H9 (cell line): ENCODE data around the gene BMPER. TPM values are rescaled to one million over a fixed set of nuclear protein-coding genes. Genes with fewer than 3 reads are reported as not detected.

Experiments used
- DNase-seq: peaks from one replicate; pipeline ENCODE4 v3.0.0-alpha.2; 2017
- H2AFZ ChIP-seq: one replicate; pipeline ENCODE4 v1.6.1; 2013; ENCODE audit warnings: mild to moderate bottlenecking, low read length, control low read depth, moderate library complexity
- H2AK5ac ChIP-seq: 2 replicates; pipeline ENCODE4 v1.6.1; 2013; ENCODE audit warnings: low read length, control low read depth, mixed read lengths; ENCODE audit not compliant: insufficient read length
- H2BK120ac ChIP-seq: one replicate; pipeline ENCODE4 v1.6.1; 2013; ENCODE audit warnings: low read depth, mild to moderate bottlenecking, low read length, control low read depth, inconsistent platforms; ENCODE audit not compliant: poor library complexity, severe bottlenecking
- H2BK12ac ChIP-seq: 2 replicates; pipeline ENCODE4 v1.6.1; 2013; ENCODE audit warnings: low read length, control low read depth, mixed read lengths, low read depth; ENCODE audit not compliant: insufficient read length
- H2BK15ac ChIP-seq: 2 replicates; pipeline ENCODE4 v1.6.1; 2013; ENCODE audit warnings: low read depth, low read length, control low read depth
- H2BK20ac ChIP-seq: one replicate; pipeline ENCODE4 v1.6.1; 2013; ENCODE audit warnings: low read depth, mild to moderate bottlenecking, low read length, control low read depth, inconsistent platforms; ENCODE audit not compliant: poor library complexity, severe bottlenecking
- H2BK5ac ChIP-seq: 2 replicates; pipeline ENCODE4 v1.6.1; 2013; ENCODE audit warnings: low read length, control low read depth, mixed read lengths; ENCODE audit not compliant: insufficient read length
- H3K14ac ChIP-seq: 2 replicates; pipeline ENCODE4 v1.6.1; 2013; ENCODE audit warnings: low read length, control low read depth; ENCODE audit not compliant: insufficient read depth
- H3K18ac ChIP-seq: 2 replicates; pipeline ENCODE4 v1.6.1; 2013; ENCODE audit warnings: low read depth, mild to moderate bottlenecking, mixed read lengths, low read length, control low read depth; ENCODE audit not compliant: insufficient read length
- H3K23ac ChIP-seq: 2 replicates; pipeline ENCODE4 v1.6.1; 2013; ENCODE audit warnings: low read length, control low read depth, mixed read lengths, low read depth; ENCODE audit not compliant: insufficient read length
- H3K23me2 ChIP-seq: 2 replicates; pipeline ENCODE4 v1.6.1; 2013; ENCODE audit warnings: low read depth, mild to moderate bottlenecking, mixed read lengths, low read length, control low read depth; ENCODE audit not compliant: insufficient read length, poor library complexity, severe bottlenecking
- H3K27ac ChIP-seq: 2 replicates; pipeline ENCODE4 v1.5.1; 2013; ENCODE audit warnings: low read length, control low read depth, mixed read lengths, low read depth; ENCODE audit not compliant: insufficient read length
- H3K27me3 ChIP-seq: 2 replicates; pipeline ENCODE4 v1.6.1; 2013; ENCODE audit warnings: low read length, control low read depth, inconsistent platforms; ENCODE audit not compliant: insufficient read depth
- H3K4ac ChIP-seq: 2 replicates; pipeline ENCODE4 v1.6.1; 2013; ENCODE audit warnings: low read depth, mild to moderate bottlenecking, control low read depth, inconsistent platforms, low read length, moderate library complexity
- H3K4me1 ChIP-seq: 2 replicates; pipeline ENCODE4 v1.6.1; 2013; ENCODE audit warnings: low read length, control low read depth, inconsistent platforms; ENCODE audit not compliant: insufficient read depth
- H3K4me2 ChIP-seq: 2 replicates; pipeline ENCODE4 v1.6.1; 2013; ENCODE audit warnings: low read length, control low read depth, mixed read lengths; ENCODE audit not compliant: insufficient read length, insufficient read depth
- H3K56ac ChIP-seq: 2 replicates; pipeline ENCODE4 v1.6.1; 2013; ENCODE audit warnings: low read depth, mild to moderate bottlenecking, mixed read lengths, low read length, control low read depth; ENCODE audit not compliant: insufficient read length
- H3K79me1 ChIP-seq: 2 replicates; pipeline ENCODE4 v1.6.1; 2013; ENCODE audit warnings: low read depth, mild to moderate bottlenecking, moderate library complexity, low read length, control low read depth, inconsistent platforms; ENCODE audit not compliant: insufficient read depth, poor library complexity, severe bottlenecking
- H3K79me2 ChIP-seq: 2 replicates; pipeline ENCODE4 v1.6.1; 2013; ENCODE audit warnings: low read length, control low read depth, inconsistent platforms; ENCODE audit not compliant: insufficient read depth
- H3K9ac ChIP-seq: 2 replicates; pipeline ENCODE4 v1.6.1; 2013; ENCODE audit warnings: low read length, control low read depth, mixed read lengths; ENCODE audit not compliant: insufficient read length; ENCODE audit errors: extremely low read depth
- H3K9me3 ChIP-seq: one replicate; pipeline ENCODE4 v1.6.1; 2013; ENCODE audit warnings: low read depth, low read length, inconsistent platforms; ENCODE audit not compliant: control insufficient read depth
- H3T11ph ChIP-seq: one replicate; pipeline ENCODE4 v1.6.1; 2013; ENCODE audit warnings: mild to moderate bottlenecking, low read length, control low read depth, inconsistent platforms
- H4K20me1 ChIP-seq: one replicate; pipeline ENCODE4 v1.6.1; 2013; ENCODE audit not compliant: control insufficient read depth, insufficient read length, insufficient read depth
- H4K5ac ChIP-seq: 2 replicates; pipeline ENCODE4 v1.6.1; 2013; ENCODE audit warnings: low read depth, mild to moderate bottlenecking, mixed read lengths, low read length, control low read depth; ENCODE audit not compliant: insufficient read length
- H4K8ac ChIP-seq: replicated peaks from 2 replicates; pipeline ENCODE4 v1.6.1; 2013; ENCODE audit warnings: low read length, control low read depth, mixed read lengths, low read depth; ENCODE audit not compliant: insufficient read length
- H4K91ac ChIP-seq: 2 replicates; pipeline ENCODE4 v1.6.1; 2013; ENCODE audit warnings: low read depth, mild to moderate bottlenecking, moderate library complexity, mixed read lengths, low read length, control low read depth; ENCODE audit not compliant: insufficient read length
- H3K27ac Mint-ChIP-seq, 3 experiments: 2 replicates in 2 of 3; 3 replicates in 1 of 3; pipeline ENCODE4 v1.8.0; 2020 to 2021; ENCODE audit warnings: mixed read lengths in 3 of 3, mild to moderate bottlenecking in 1 of 3, moderate library complexity in 1 of 3
- H3K27me3 Mint-ChIP-seq: 2 replicates; pipeline ENCODE4 v1.8.0; 2021; ENCODE audit warnings: low read depth, mild to moderate bottlenecking, moderate library complexity, mixed read lengths
- H3K36me3 Mint-ChIP-seq, 3 experiments: 2 replicates in 2 of 3; 3 replicates in 1 of 3; pipeline ENCODE4 v1.8.0; 2020 to 2021; ENCODE audit warnings: low read depth in 3 of 3, mixed read lengths in 3 of 3; ENCODE audit not compliant: insufficient read depth in 1 of 3
- H3K4me1 Mint-ChIP-seq, 2 experiments: 2 replicates each; pipeline ENCODE4 v1.8.0; 2020; ENCODE audit warnings: mixed read lengths in 2 of 2
- H3K4me3 Mint-ChIP-seq, 2 experiments: 2 replicates in 1 of 2; 3 replicates in 1 of 2; pipeline ENCODE4 v1.8.0; 2020 to 2021; ENCODE audit warnings: mild to moderate bottlenecking in 2 of 2, mixed read lengths in 2 of 2, moderate library complexity in 1 of 2
- H3K9me3 Mint-ChIP-seq, 2 experiments: 2 replicates in 1 of 2; 3 replicates in 1 of 2; pipeline ENCODE4 v1.8.0; 2020; ENCODE audit warnings: mild to moderate bottlenecking in 2 of 2, mixed read lengths in 2 of 2, moderate library complexity in 1 of 2
- WGBS: extraction: QIAGEN DNeasy Blood & Tissue Kit; methylation state at CpG from one replicate; pipeline ENCODE4 v1.1.7; 2013; ENCODE audit warnings: missing lambda C conversion rate, low lambda C conversion rate, mixed read lengths; ENCODE audit not compliant: insufficient read length; ENCODE audit errors: extremely low coverage; 5-methylcytosine and 5-hydroxymethylcytosine counted together
- total RNA-seq: library from RNA; stranded (reverse); gene quantifications from 2 replicates; pipeline ENCODE4 v1.2.1, GENCODE V29; 2021
- TF ChIP-seq, protein P1 (sequence below): fragments of 200-600 bp; sonication (generic); conservative IDR thresholded peaks from 3 replicates; pipeline ENCODE4 v1.8.0; 2021; ENCODE audit warnings: antibody characterized with exemption, mild to moderate bottlenecking

Gene BMPER
- total RNA-seq, 1 experiment from 2014 or later = 0.20 TPM

- Histone ChIP-seq H3K23me2 (no peaks in the 10 kb centered on the region), H3K27me3 (no peaks in the 10 kb centered on the region), H3K27ac (no peak overlapping the region), H4K8ac (no peak overlapping the region), H3K9me3 (peaks cover 5% of the 10 kb centered on the region), H3T11ph (no peak overlapping the region), H4K5ac (no peak overlapping the region), H3K9ac (no peak overlapping the region), H3K14ac (no peak overlapping the region), H2BK20ac (no peak overlapping the region), H4K91ac (no peak overlapping the region), H3K79me2 (no peaks in the 10 kb centered on the region), H2BK120ac (no peak overlapping the region), H4K20me1 (peaks cover 3% of the 10 kb centered on the region), H3K79me1 (no peaks in the 10 kb centered on the region), H3K18ac (no peak overlapping the region), H2AK5ac (no peak overlapping the region), H3K56ac (no peak overlapping the region), H3K4ac (no peak overlapping the region), H3K23ac (no peak overlapping the region), H2AFZ (no peak overlapping the region), H3K4me1 (no peaks in the 10 kb centered on the region), H2BK5ac (no peak overlapping the region), H3K4me2 (no peak overlapping the region), H2BK12ac (no peak overlapping the region), H2BK15ac (no peak overlapping the region)
- H3K9me3 Mint-ChIP-seq = peaks cover 6 to 14% of the 10 kb centered on the region in 2 experiments; a peak in 3 of 5 replicates
- peak; percentile 37 for DNase-seq
- no CpG with 5 or more reads among the region's 4 CpGs for WGBS
- no peak overlapping the region for H3K4me3 Mint-ChIP-seq
- H3K27me3 Mint-ChIP-seq = no peaks in the 10 kb centered on the region; the same call in 1 of the 2 replicates
- no peak overlapping the region for H3K27ac Mint-ChIP-seq
- H3K4me1 Mint-ChIP-seq = no peaks in the 10 kb centered on the region
- TF ChIP-seq, protein P1, sequence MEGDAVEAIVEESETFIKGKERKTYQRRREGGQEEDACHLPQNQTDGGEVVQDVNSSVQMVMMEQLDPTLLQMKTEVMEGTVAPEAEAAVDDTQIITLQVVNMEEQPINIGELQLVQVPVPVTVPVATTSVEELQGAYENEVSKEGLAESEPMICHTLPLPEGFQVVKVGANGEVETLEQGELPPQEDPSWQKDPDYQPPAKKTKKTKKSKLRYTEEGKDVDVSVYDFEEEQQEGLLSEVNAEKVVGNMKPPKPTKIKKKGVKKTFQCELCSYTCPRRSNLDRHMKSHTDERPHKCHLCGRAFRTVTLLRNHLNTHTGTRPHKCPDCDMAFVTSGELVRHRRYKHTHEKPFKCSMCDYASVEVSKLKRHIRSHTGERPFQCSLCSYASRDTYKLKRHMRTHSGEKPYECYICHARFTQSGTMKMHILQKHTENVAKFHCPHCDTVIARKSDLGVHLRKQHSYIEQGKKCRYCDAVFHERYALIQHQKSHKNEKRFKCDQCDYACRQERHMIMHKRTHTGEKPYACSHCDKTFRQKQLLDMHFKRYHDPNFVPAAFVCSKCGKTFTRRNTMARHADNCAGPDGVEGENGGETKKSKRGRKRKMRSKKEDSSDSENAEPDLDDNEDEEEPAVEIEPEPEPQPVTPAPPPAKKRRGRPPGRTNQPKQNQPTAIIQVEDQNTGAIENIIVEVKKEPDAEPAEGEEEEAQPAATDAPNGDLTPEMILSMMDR = peak; percentile 82
- H3K36me3 Mint-ChIP-seq = peaks cover 0 to 4% (median 0%) of the 10 kb centered on the region in 3 experiments; a peak in 1 of 7 replicates
Measured at GRCh38 chr7:34091321-34091917, 186.1 kb downstream of the BMPER start.
